Activated T-helper 2 cell treated with anti-CD3 and anti-CD28 coated beads, Interferon-gamma antibody, Interleukin-2, Interleukin-4, amounts not matched to agents 10 μg/mL and 5 μg/mL and 100 μg/mL, durations not matched to agents 14 hours and 24 hours and 36 hours (primary cell): ENCODE data around the gene DHRS7B. TPM values are rescaled to one million over a fixed set of nuclear protein-coding genes. Genes with fewer than 3 reads are reported as not detected.

Experiments
- DNase-seq: peaks from one replicate; pipeline ENCODE4 v3.0.0; 2021; ENCODE audit warnings: low spot score
- H3K27ac Mint-ChIP-seq: one replicate; pipeline ENCODE4 v1.8.0; 2021; ENCODE audit warnings: mixed read lengths
- H3K27me3 Mint-ChIP-seq: one replicate; pipeline ENCODE4 v1.8.0; 2021; ENCODE audit warnings: low read depth, mixed read lengths
- H3K36me3 Mint-ChIP-seq: one replicate; pipeline ENCODE4 v1.8.0; 2021; ENCODE audit warnings: low read depth, mixed read lengths
- H3K4me1 Mint-ChIP-seq: one replicate; pipeline ENCODE4 v1.8.0; 2021; ENCODE audit warnings: low read depth, mixed read lengths
- H3K4me3 Mint-ChIP-seq: one replicate; pipeline ENCODE4 v1.8.0; 2021; ENCODE audit warnings: low read depth, mild to moderate bottlenecking, moderate library complexity, mixed read lengths
- H3K9me3 Mint-ChIP-seq: one replicate; pipeline ENCODE4 v1.8.0; 2021; ENCODE audit warnings: mixed read lengths
- intact Hi-C: fragments of 100-400 bp; cut with micrococcal nuclease; formaldehyde crosslinking; loops from one replicate; pipeline ENCODE4 v1.15.1; 2023
- total RNA-seq: library from RNA; stranded (reverse); gene quantifications from 2 replicates; pipeline ENCODE4 v1.2.3, GENCODE V29; 2022

The DHRS7B gene
- total RNA-seq, 1 donor from 2014 or later = 17.7 TPM

DNA sequence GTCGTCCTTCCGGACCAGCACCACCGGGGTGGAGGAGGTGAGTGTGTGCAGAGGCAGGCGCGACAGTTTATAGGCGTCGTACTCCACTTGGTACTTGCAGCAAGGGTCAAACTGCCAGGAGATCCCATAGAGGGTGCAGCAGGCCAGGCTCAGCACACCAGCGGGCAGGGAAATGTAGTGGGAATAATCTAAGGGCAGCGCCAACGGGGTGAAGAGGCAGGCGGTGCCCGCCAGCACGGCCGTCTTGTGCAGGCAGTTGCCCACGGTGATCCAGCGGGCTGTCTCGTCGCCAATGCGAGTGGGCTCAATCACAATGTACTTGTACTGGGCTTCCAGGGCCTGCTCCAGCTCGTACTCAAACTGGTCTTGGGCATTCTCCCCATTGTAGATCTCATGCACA lies 71.6 kb downstream of the DHRS7B start:
- Mint-ChIP-seq H3K4me1 (peaks cover 2% of the 10 kb centered on the region), H3K4me3 (no peak overlapping the region), H3K27ac (no peak overlapping the region), H3K36me3 (peaks cover 40% of the 10 kb centered on the region), H3K27me3 (no peaks in the 10 kb centered on the region), H3K9me3 (no peaks in the 10 kb centered on the region)
- intact Hi-C loops = no loop called here
- DNase-seq = no peak

DNA sequence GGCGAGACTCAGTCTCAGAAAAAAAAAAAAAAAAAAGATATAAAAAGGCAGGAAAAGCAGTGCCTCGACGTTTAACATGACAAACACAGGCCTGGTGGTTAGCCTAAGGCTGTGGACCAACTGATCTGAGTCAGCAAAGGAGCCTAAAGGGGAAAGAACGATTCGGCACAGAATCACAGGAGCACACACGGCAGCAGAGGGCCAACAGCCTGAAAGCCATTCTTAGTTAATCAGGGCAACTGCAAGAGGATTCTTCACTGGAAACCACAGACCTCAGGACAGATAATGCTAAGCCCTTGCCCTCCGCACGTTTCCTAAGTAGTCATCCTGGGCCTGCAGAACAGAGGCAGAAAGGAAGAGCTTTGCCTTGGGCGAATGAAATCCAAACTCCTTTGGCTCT lies 72.5 kb downstream of the DHRS7B start:
- H3K4me3 Mint-ChIP-seq = no peak overlapping the region
- no peak overlapping the region for H3K27ac Mint-ChIP-seq
- H3K36me3 Mint-ChIP-seq = peaks cover 36% of the 10 kb centered on the region
- intact Hi-C loops = no loop called here
- H3K27me3 Mint-ChIP-seq = no peaks in the 10 kb centered on the region
- no peaks in the 10 kb centered on the region for H3K9me3 Mint-ChIP-seq
- no peaks in the 10 kb centered on the region for H3K4me1 Mint-ChIP-seq
- DNase-seq = no peak

DNA sequence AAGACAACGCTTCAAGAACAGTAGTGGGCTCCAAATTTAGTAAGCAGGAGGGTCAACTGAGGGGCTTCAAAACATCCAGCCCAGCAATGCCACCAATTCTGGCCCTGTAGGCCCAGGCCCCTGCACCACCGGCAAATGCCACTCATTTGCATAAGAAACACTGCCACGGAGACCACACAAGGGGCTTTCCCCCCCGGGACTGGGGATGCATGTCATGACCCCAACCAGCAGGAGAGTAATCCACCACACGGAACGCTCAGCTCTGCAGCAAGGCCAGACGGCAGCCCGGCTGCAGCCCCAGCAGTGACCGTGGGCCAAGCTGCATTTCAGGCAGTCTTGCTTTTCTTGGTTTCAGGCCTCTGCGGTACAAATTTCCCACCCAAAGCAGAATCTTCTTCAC lies 73.1 kb downstream of the DHRS7B start:
- no peaks in the 10 kb centered on the region for H3K9me3 Mint-ChIP-seq
- intact Hi-C loops = no loop called here
- no peak overlapping the region for H3K27ac Mint-ChIP-seq
- DNase-seq = no peak
- H3K4me3 Mint-ChIP-seq = no peak overlapping the region
- peaks cover 34% of the 10 kb centered on the region for H3K36me3 Mint-ChIP-seq
- H3K27me3 Mint-ChIP-seq = no peaks in the 10 kb centered on the region
- no peaks in the 10 kb centered on the region for H3K4me1 Mint-ChIP-seq

DNA sequence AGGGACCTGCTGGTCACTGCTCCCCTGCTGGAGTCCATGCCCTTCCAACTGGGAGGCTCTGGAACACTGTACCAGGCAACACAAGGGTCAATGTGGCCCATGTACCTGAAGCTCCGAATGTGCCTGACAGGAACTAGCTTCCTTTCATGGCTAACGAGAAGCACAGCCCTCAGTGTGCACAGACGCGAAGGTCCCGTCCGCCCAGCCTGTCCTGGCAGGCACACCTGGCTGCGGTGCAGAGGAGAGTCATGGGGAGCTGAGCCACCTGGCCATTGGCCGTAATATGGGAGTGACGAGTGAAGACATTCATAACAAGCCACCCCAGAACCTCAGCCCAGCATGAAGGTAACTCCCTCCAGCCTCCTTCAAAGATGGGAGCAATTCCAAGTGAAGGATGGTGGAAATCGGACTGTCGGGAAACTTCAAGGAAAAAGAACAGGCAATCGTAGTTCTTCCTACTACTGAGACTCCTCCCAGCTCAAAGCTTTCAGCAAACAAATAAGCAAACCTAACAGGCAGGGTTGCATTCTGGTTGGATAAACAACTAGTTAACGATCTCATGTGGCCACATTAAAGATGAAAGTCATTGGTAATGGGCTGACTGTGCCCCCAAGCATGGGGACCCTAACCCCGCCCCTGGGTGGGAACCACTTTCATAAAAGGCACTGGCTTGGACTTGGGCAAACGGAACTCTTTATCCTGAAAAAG lies 74.0 kb downstream of the DHRS7B start:
- Mint-ChIP-seq H3K27me3 (no peaks in the 10 kb centered on the region), H3K36me3 (peaks cover 34% of the 10 kb centered on the region), H3K4me3 (no peak overlapping the region), H3K4me1 (peaks cover 2% of the 10 kb centered on the region), H3K27ac (no peak overlapping the region), H3K9me3 (no peaks in the 10 kb centered on the region)
- no peak for DNase-seq
- intact Hi-C loops = no loop called here

DNA sequence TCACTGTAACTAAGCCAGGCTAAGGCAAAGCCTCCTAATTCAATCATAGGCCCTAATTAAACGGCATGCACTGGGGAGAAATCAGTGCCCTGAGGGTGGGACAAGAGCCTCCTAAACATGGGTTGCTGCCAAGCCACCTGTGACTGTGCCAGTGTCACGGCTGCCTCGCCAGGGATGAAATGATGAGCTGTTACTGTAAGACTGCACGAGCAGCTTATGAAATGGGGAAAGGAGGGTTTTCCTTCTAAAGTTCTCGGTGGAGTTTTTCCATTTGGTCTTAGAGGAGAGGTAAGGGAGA lies 74.5 kb downstream of the DHRS7B start:
- no peak overlapping the region for H3K27ac Mint-ChIP-seq

DNA sequence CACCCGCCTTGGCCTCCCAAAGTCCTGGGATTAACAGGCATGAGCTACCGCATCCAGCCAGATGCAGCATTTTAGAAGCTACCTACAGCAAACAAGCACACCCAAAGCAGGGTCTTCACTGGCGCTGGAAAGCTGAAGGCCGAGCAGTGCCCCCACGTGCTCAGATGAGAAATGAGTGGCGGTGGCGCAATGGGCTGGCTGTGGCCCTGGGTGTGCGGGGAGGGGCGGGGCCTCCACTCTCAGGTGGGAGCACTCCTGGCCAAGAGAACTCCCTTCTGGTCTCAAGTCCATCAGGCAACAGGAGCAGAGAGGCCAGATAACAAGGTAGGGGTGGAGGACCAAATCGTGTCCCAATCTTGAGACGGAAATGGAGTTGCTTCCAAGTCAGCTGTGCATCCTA lies 75.1 kb downstream of the DHRS7B start:
- H3K4me3 Mint-ChIP-seq = no peak overlapping the region
- H3K4me1 Mint-ChIP-seq = peaks cover 2% of the 10 kb centered on the region
- H3K36me3 Mint-ChIP-seq = peaks cover 25% of the 10 kb centered on the region
- no peaks in the 10 kb centered on the region for H3K27me3 Mint-ChIP-seq
- H3K9me3 Mint-ChIP-seq = no peaks in the 10 kb centered on the region
- H3K27ac Mint-ChIP-seq = no peak overlapping the region
- intact Hi-C loops = no loop called here
- DNase-seq = no peak

More for the DNA sequence above, 74.5 kb downstream of the DHRS7B start:
- Mint-ChIP-seq H3K4me1 (peaks cover 2% of the 10 kb centered on the region), H3K36me3 (peaks cover 29% of the 10 kb centered on the region), H3K27me3 (no peaks in the 10 kb centered on the region), H3K4me3 (no peak overlapping the region), H3K9me3 (no peaks in the 10 kb centered on the region)
- DNase-seq = no peak
- intact Hi-C loops = no loop called here

DNA sequence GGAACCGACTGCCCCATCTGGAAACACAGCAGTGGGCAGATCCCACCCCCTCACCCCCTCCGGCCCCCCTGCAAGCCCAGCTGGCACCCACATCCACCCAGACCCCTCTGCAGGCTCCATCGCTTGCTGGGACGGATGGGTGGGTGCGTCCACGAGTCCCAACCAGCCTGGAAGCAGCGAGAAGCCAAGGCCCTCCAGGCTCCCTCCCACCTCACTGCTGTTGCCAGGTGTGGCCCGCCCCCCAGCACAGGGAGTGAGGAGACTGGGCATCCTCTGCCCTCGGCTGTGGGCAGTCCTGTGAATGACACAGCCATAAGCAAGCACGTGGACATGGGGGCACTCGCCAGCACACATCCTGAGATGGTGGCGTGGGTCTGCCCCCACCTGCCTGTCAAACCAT lies 75.7 kb downstream of the DHRS7B start:
- Mint-ChIP-seq H3K4me1 (peaks cover 2% of the 10 kb centered on the region), H3K27ac (no peak overlapping the region), H3K27me3 (no peaks in the 10 kb centered on the region), H3K4me3 (no peak overlapping the region), H3K9me3 (no peaks in the 10 kb centered on the region), H3K36me3 (peaks cover 18% of the 10 kb centered on the region)
- DNase-seq = no peak
- intact Hi-C loops = no loop called here

DNA sequence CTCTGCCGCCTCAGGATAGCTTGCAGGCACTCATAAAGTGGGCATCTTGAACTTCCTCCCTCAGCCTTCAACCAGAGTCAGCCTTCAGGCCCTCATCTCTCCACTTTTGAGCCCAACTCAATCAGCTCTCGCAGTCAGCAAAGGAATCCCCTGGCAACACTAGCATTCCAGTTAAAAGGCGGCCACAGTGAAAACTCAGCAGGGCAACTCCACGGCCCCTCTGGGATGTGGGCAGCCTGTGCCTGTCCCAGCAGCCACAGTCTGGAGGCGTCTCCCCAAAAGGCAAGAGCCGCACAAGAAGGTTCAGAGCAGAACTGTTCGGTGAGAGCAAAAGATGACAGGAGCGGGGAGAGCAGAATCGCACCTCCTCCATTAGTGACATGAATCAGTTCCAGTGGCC lies 78.2 kb downstream of the DHRS7B start:
- no peak for DNase-seq
- H3K4me3 Mint-ChIP-seq = no peak overlapping the region
- no peak overlapping the region for H3K27ac Mint-ChIP-seq

DNA sequence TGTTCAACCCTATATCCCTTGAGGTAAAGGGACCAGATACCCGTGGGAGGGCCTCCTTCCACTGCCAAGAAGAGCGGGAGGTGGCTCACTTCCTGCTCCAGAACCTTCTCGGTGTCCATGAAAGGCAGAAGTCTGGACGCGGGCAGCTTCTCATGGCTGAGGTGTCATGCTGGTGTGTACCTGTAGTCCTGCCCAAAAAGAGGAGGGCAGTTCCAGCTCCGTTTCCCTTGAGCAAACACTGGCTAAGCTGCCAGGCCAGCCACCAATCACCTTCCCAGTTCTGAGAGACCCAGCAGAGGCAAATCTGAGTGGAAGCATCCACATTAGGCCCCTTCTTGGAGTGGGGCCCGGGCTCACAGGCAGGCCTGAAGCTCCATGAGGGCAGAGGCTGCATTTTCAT lies 81.6 kb downstream of the DHRS7B start:
- Mint-ChIP-seq H3K9me3 (no peaks in the 10 kb centered on the region), H3K4me1 (peaks cover 19% of the 10 kb centered on the region), H3K4me3 (no peak overlapping the region), H3K36me3 (peaks cover 18% of the 10 kb centered on the region), H3K27me3 (no peaks in the 10 kb centered on the region), H3K27ac (no peak overlapping the region)
- no peak for DNase-seq
- intact Hi-C loops = no loop called here

More for the DNA sequence above, 78.2 kb downstream of the DHRS7B start:
- Mint-ChIP-seq H3K27me3 (no peaks in the 10 kb centered on the region), H3K9me3 (no peaks in the 10 kb centered on the region), H3K36me3 (peaks cover 12% of the 10 kb centered on the region), H3K4me1 (peaks cover 2% of the 10 kb centered on the region)
- intact Hi-C loops = no loop called here

DNA sequence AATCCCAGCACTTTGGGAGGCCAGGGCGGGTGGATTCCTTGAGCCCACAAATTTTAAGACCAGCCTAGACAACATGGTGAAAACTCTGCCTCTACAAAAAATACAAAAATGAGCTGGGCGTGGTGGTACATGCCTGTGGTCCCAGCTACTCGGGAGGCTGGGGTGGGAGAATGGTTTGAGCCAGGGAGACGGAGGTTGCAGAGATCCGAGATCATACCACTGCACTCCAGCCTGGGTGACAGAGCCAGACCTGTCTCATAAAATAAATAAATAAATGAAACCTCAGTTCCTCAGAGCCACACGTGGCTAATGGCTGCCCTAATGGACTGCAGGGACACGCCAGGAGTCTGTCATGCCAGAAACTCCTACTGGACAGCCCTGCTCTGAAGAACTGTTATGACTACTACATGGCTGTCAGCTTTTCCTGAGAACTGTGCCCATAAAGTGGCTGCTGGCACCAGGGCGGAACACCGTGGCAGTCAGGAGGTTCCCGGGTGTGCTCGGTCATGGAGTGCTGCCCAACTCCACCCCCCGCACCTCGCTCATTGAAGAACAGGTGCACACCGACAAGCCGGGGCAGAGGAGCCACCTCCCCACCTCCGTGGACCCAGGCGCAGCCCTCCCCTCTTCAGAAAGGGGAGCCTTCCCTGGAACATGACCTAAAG lies 82.9 kb downstream of the DHRS7B start:
- H3K27ac Mint-ChIP-seq = no peak overlapping the region
- no peaks in the 10 kb centered on the region for H3K27me3 Mint-ChIP-seq
- no peak overlapping the region for H3K4me3 Mint-ChIP-seq
- H3K9me3 Mint-ChIP-seq = no peaks in the 10 kb centered on the region
- no peak for DNase-seq
- H3K4me1 Mint-ChIP-seq = peaks cover 19% of the 10 kb centered on the region
- H3K36me3 Mint-ChIP-seq = peaks cover 18% of the 10 kb centered on the region
- intact Hi-C loops = loop anchor here (5.0 kb wide), 1 partner anchor 43 kb away; the partner anchor contains the start of gene NATD1

DNA sequence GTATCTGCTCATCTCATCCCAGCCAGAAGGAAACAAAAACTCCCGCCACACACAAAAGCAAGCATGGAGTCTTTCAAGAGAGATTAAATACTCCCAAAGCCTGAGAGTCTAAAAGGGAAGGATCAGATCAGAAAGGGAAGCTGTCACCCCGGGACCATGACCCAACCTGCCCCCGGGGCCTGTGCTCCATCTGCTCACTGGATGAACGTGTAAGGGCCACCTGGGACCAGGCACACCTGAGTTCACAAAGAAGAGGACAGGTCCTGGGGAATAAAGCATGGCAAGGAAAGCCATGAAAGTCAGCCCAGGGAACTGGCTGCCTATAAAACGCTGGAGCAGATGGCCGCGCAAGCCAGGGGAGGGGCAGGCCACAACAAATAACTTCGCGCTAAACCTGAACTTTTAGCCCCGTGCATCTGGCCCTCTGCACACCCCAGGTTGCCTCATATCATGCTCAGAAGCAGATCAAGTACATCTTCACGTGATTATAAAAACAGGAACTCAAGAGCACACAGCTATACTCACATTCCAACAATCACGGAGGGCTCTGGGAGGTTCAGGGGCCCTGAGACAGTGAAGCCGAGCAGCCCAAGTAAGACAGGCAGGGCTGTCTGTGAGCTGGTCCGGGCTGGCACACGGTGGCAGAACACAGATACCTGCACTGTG lies 83.8 kb downstream of the DHRS7B start:
- intact Hi-C loops = loop anchor here (5.0 kb wide), 1 partner anchor 42 kb away; the partner anchor contains the start of gene NATD1
- H3K4me1 Mint-ChIP-seq = peaks cover 22% of the 10 kb centered on the region
- no peaks in the 10 kb centered on the region for H3K27me3 Mint-ChIP-seq
- peaks cover 18% of the 10 kb centered on the region for H3K36me3 Mint-ChIP-seq
- no peaks in the 10 kb centered on the region for H3K9me3 Mint-ChIP-seq
- H3K4me3 Mint-ChIP-seq = no peak overlapping the region
- DNase-seq = no peak
- no peak overlapping the region for H3K27ac Mint-ChIP-seq

DNA sequence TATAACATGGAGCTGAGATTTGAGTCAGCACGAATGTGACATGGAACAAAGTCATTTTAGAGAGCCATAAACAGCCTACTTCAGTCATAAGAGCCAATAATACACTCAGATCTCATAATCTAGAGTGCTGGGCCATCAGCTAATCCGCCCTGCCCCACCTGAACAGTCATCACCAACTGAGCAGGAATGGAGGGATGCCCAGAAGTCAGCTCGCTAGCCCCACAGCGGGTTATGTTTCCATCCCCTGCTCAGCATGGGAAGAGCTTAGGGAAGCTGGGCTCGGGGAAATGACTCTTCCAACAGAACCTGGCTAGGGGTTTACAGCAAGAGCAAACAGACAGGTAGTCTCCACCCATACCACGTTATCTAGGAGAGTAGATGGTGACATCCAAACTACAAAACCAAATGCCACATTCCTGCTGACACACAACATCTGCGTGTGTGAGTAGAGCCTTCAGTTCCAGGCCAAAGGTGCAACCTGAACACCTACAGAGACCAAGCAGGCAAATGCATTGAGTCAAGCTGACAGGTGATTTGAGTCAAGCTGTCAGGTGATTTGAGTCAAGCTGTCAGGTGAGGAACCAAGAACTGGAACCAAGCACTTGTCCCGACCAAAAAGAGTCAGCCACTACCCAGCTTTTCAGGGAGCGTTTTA lies 85.2 kb downstream of the DHRS7B start:
- no peaks in the 10 kb centered on the region for H3K27me3 Mint-ChIP-seq
- H3K9me3 Mint-ChIP-seq = no peaks in the 10 kb centered on the region
- no peak for DNase-seq
- intact Hi-C loops = loop anchor here (5.0 kb wide), 1 partner anchor 40 kb away; the partner anchor contains the start of gene NATD1
- peaks cover 28% of the 10 kb centered on the region for H3K4me1 Mint-ChIP-seq
- H3K27ac Mint-ChIP-seq = no peak overlapping the region
- peak overlapping the region; percentile 94 for H3K4me3 Mint-ChIP-seq
- H3K36me3 Mint-ChIP-seq = peaks cover 20% of the 10 kb centered on the region
